Measurements from ENCODE around the gene SHPK.
A peak's percentile ranks its signal among the peaks of the same experiment; 100 is the strongest.

SHPK gene

GRCh38 chr17:3609689-3610088 lies 26.4 kb downstream of the SHPK start:
- TF ChIP-seq CTCF (IDR thresholded peaks at IDR 0.05), result no peak
- TF ChIP-seq ZFX (IDR thresholded peaks at IDR 0.05; ENCODE audit: borderline replicate concordance), result no peak

GRCh38 chr17:3603870-3604259 lies 32.2 kb downstream of the SHPK start:
- H3K27ac ChIP-seq, result no peak overlapping the region
- no peak for TF ChIP-seq ZFX (IDR thresholded peaks at IDR 0.05; ENCODE audit: borderline replicate concordance)
- TF ChIP-seq CTCF (IDR thresholded peaks at IDR 0.05), result no peak

More at GRCh38 chr17:3609689-3610088, 26.4 kb downstream of the SHPK start:
- no peak overlapping the region for H3K27ac ChIP-seq

- no peak overlapping the region for H3K27ac ChIP-seq
- TF ChIP-seq CTCF (IDR thresholded peaks at IDR 0.05), result no peak
- no peak for TF ChIP-seq ZFX (IDR thresholded peaks at IDR 0.05; ENCODE audit: borderline replicate concordance)
These were observed 32.8 kb downstream of the SHPK start for GRCh38 chr17:3603119-3603869.

GRCh38 chr17:3602499-3602898 lies 33.6 kb downstream of the SHPK start:
- H3K27ac ChIP-seq, result no peak overlapping the region
- TF ChIP-seq ZFX (IDR thresholded peaks at IDR 0.05; ENCODE audit: borderline replicate concordance) (no peak), CTCF (IDR thresholded peaks at IDR 0.05) (peak; percentile 69)

- no peak overlapping the region for H3K27ac ChIP-seq
- TF ChIP-seq CTCF (IDR thresholded peaks at IDR 0.05) (no peak), ZFX (IDR thresholded peaks at IDR 0.05; ENCODE audit: borderline replicate concordance) (no peak)
These were observed 35.4 kb downstream of the SHPK start for GRCh38 chr17:3600529-3601205.

GRCh38 chr17:3598078-3598477 lies 38.0 kb downstream of the SHPK start:
- no peak overlapping the region for H3K27ac ChIP-seq
- TF ChIP-seq ZFX (IDR thresholded peaks at IDR 0.05; ENCODE audit: borderline replicate concordance) (no peak), CTCF (IDR thresholded peaks at IDR 0.05) (no peak)
